22Rv1 (cell line): ENCODE measurements around the gene COCH.
"Not testable (repeated sequence)": the region's sequence is repeated elsewhere in the genome, so short reads cannot be mapped to it uniquely, and the experiment has no call there.

Experiments used
- H3K27ac ChIP-seq: fragments of 450-650 bp; 2 replicates; pipeline ENCODE4 v1.5.1; 2017
- CTCF ChIP-seq: fragments of 450-650 bp; IDR thresholded peaks from 2 replicates; pipeline ENCODE4 v1.5.1; 2017; ENCODE audit warnings: mild to moderate bottlenecking
- ZFX ChIP-seq: fragments of 450-650 bp; IDR thresholded peaks from 2 replicates; pipeline ENCODE4 v1.6.1; 2017; ENCODE audit warnings: antibody characterized with exemption, borderline replicate concordance

Gene COCH

GRCh38 chr14:30908826-30909225 is 34.5 kb downstream of the COCH start:
- TF ChIP-seq ZFX (no peak), CTCF (no peak)
- H3K27ac ChIP-seq: no peak overlapping the region

GRCh38 chr14:30914812-30915211 is 40.5 kb downstream of the COCH start:
- TF ChIP-seq ZFX (no peak), CTCF (no peak)
- H3K27ac ChIP-seq: no peak overlapping the region

- TF ChIP-seq CTCF (no peak), ZFX (no peak)
- H3K27ac ChIP-seq: no peak overlapping the region
Measured at GRCh38 chr14:30915596-30915995, 41.2 kb downstream of the COCH start.

- no peak for TF ChIP-seq ZFX
- no peak for TF ChIP-seq CTCF
- H3K27ac ChIP-seq: peak overlapping the region; percentile 28
Measured at GRCh38 chr14:30921305-30921704, 46.9 kb downstream of the COCH start.

GRCh38 chr14:30921788-30922187 is 47.4 kb downstream of the COCH start:
- TF ChIP-seq ZFX (no peak), CTCF (no peak)
- H3K27ac ChIP-seq: peak overlapping the region; percentile 28

GRCh38 chr14:30925254-30925653 is 50.9 kb downstream of the COCH start:
- no peak for TF ChIP-seq ZFX
- no peak for TF ChIP-seq CTCF
- no peak overlapping the region for H3K27ac ChIP-seq

- no peak overlapping the region for H3K27ac ChIP-seq
- TF ChIP-seq CTCF: no peak
- no peak for TF ChIP-seq ZFX
Measured at GRCh38 chr14:30928462-30928861, 54.1 kb downstream of the COCH start.

GRCh38 chr14:30933937-30934336 is 59.6 kb downstream of the COCH start:
- not testable (repeated sequence) for H3K27ac ChIP-seq
